SK-N-SH treated with all-trans-retinoic acid at 6 μM for 48 hours (cell line): ENCODE data around the gene SLC25A41.

ENCODE experiments used
- ARNTL ChIP-seq: fragments of 450-650 bp; formaldehyde crosslinking; IDR thresholded peaks from 2 replicates; pipeline ENCODE4 v1.5.0; 2020; ENCODE audit warnings: low read depth, mild to moderate bottlenecking, moderate library complexity, borderline replicate concordance
- BACH2 ChIP-seq: fragments of 250-450 bp; sonication (Bioruptor Pico); IDR thresholded peaks from 2 replicates; pipeline ENCODE4 v1.9.0; 2021; ENCODE audit warnings: mild to moderate bottlenecking, borderline replicate concordance
- CSRNP3 ChIP-seq: fragments of 250-450 bp; sonication (Bioruptor Pico); IDR thresholded peaks from 2 replicates; pipeline ENCODE4 v1.5.1; 2021; ENCODE audit warnings: mild to moderate bottlenecking, moderate library complexity
- ESRRG ChIP-seq: fragments of 250-450 bp; sonication (Bioruptor Pico); IDR thresholded peaks from 2 replicates; pipeline ENCODE4 v1.6.1; 2021; ENCODE audit warnings: mild to moderate bottlenecking
- PATZ1 ChIP-seq: fragments of 250-450 bp; sonication (Bioruptor Pico); IDR thresholded peaks from 2 replicates; pipeline ENCODE4 v1.8.0; 2020; ENCODE audit warnings: mild to moderate bottlenecking, moderate library complexity, borderline replicate concordance
- PPARA ChIP-seq: fragments of 250-450 bp; sonication (Bioruptor Pico); IDR thresholded peaks from 2 replicates; pipeline ENCODE4 v1.5.0; 2020; ENCODE audit warnings: mild to moderate bottlenecking, borderline replicate concordance
- RARB ChIP-seq: fragments of 250-450 bp; sonication (Bioruptor Pico); IDR thresholded peaks from 2 replicates; pipeline ENCODE4 v1.8.0; 2021; ENCODE audit warnings: mild to moderate bottlenecking, moderate library complexity
- TCF4 ChIP-seq: fragments of 250-450 bp; sonication (Bioruptor Pico); IDR thresholded peaks from 2 replicates; pipeline ENCODE4 v1.8.0; 2021; ENCODE audit warnings: mild to moderate bottlenecking, moderate library complexity, borderline replicate concordance
- TOX ChIP-seq: fragments of 250-450 bp; sonication (Bioruptor Pico); IDR thresholded peaks from 2 replicates; pipeline ENCODE4 v1.8.0; 2021; ENCODE audit warnings: mild to moderate bottlenecking, moderate library complexity, borderline replicate concordance
- ZC3H10 ChIP-seq: fragments of 250-450 bp; sonication (Bioruptor Pico); IDR thresholded peaks from 2 replicates; pipeline ENCODE4 v1.5.1; 2021; ENCODE audit warnings: mild to moderate bottlenecking, moderate library complexity
- ZFP3 ChIP-seq: fragments of 250-450 bp; sonication (Bioruptor Pico); IDR thresholded peaks from 2 replicates; pipeline ENCODE4 v1.5.0; 2020; ENCODE audit warnings: mild to moderate bottlenecking, moderate library complexity
- ZFP30 ChIP-seq: fragments of 450-650 bp; formaldehyde crosslinking; IDR thresholded peaks from 2 replicates; pipeline ENCODE4 v1.5.0; 2022; ENCODE audit warnings: mild to moderate bottlenecking, moderate library complexity
- ZNF565 ChIP-seq: fragments of 450-650 bp; formaldehyde crosslinking; conservative IDR thresholded peaks from 2 replicates; pipeline ENCODE4 v1.5.0; 2020; ENCODE audit warnings: low read depth, mild to moderate bottlenecking, moderate library complexity
- ZNF70 ChIP-seq: fragments of 450-650 bp; formaldehyde crosslinking; IDR thresholded peaks from 2 replicates; pipeline ENCODE4 v1.5.0; 2020; ENCODE audit warnings: mild to moderate bottlenecking, moderate library complexity

GRCh38 chr19:6446452-6446851 lies 12.9 kb upstream of the SLC25A41 start:
- TF ChIP-seq ZFP30 (CRISPR knock-in tag) (no peak), ZC3H10 (CRISPR knock-in tag) (no peak), ZNF70 (CRISPR knock-in tag) (no peak), ARNTL (CRISPR knock-in tag) (no peak), BACH2 (CRISPR knock-in tag) (no peak), CSRNP3 (CRISPR knock-in tag) (no peak), TOX (CRISPR knock-in tag) (no peak), RARB (CRISPR knock-in tag) (no peak), ESRRG (CRISPR knock-in tag) (no peak), PATZ1 (CRISPR knock-in tag) (no peak), TCF4 (CRISPR knock-in tag) (no peak), ZFP3 (no peak), ZNF565 (CRISPR knock-in tag) (no peak), PPARA (CRISPR knock-in tag) (no peak)
